ENCODE results near the gene C22orf23.

C22orf23 gene

GRCh38 chr22:37904572-37905533, 48.5 kb downstream of the C22orf23 start:
- in situ Hi-C loops (cut with MboI; ENCODE audit: low pct_unique_long_range_greater_than_20kb, low sequenced_read_pairs, unreplicated experiment), result no loop called here
- TF ChIP-seq CTCF (IDR thresholded peaks at IDR 0.05; ENCODE audit: extremely low read depth, insufficient read depth, missing control alignments), result no peak
- no peak for DNase-seq (ENCODE audit: low spot score)

GRCh38 chr22:37898441-37899181, 54.8 kb downstream of the C22orf23 start:
- DNase-seq (ENCODE audit: low spot score), result no peak
- in situ Hi-C loops (cut with MboI; ENCODE audit: low pct_unique_long_range_greater_than_20kb, low sequenced_read_pairs, unreplicated experiment), result no loop called here
- TF ChIP-seq CTCF (IDR thresholded peaks at IDR 0.05; ENCODE audit: extremely low read depth, insufficient read depth, missing control alignments), result no peak

GRCh38 chr22:37897807-37898206, 55.6 kb downstream of the C22orf23 start:
- TF ChIP-seq CTCF (IDR thresholded peaks at IDR 0.05; ENCODE audit: extremely low read depth, insufficient read depth, missing control alignments), result no peak
- in situ Hi-C loops (cut with MboI; ENCODE audit: low pct_unique_long_range_greater_than_20kb, low sequenced_read_pairs, unreplicated experiment), result no loop called here
- DNase-seq (ENCODE audit: low spot score), result no peak

GRCh38 chr22:37896939-37897338, 56.5 kb downstream of the C22orf23 start:
- in situ Hi-C loops (cut with MboI; ENCODE audit: low pct_unique_long_range_greater_than_20kb, low sequenced_read_pairs, unreplicated experiment), result no loop called here
- no peak for DNase-seq (ENCODE audit: low spot score)
- TF ChIP-seq CTCF (IDR thresholded peaks at IDR 0.05; ENCODE audit: extremely low read depth, insufficient read depth, missing control alignments), result no peak

GRCh38 chr22:37896181-37896592, 57.2 kb downstream of the C22orf23 start:
- in situ Hi-C loops (cut with MboI; ENCODE audit: low pct_unique_long_range_greater_than_20kb, low sequenced_read_pairs, unreplicated experiment), result no loop called here
- no peak for TF ChIP-seq CTCF (IDR thresholded peaks at IDR 0.05; ENCODE audit: extremely low read depth, insufficient read depth, missing control alignments)
- peak; percentile 70 for DNase-seq (ENCODE audit: low spot score)

GRCh38 chr22:37894939-37895670, 58.3 kb downstream of the C22orf23 start:
- DNase-seq (ENCODE audit: low spot score), result peak; percentile 5
- TF ChIP-seq CTCF (IDR thresholded peaks at IDR 0.05; ENCODE audit: extremely low read depth, insufficient read depth, missing control alignments), result no peak
- in situ Hi-C loops (cut with MboI; ENCODE audit: low pct_unique_long_range_greater_than_20kb, low sequenced_read_pairs, unreplicated experiment), result no loop called here

Data from GM13977 (cell line).